Caco-2 (cell line): ENCODE measurements around the gene THOC1. TPM values are rescaled to one million over a fixed set of nuclear protein-coding genes. Genes with fewer than 3 reads are reported as not detected.

Experiments used
- BruUV-seq: library from RNA; stranded (reverse); fragments of 400-500 nt; replicated peaks from 2 replicates; lab custom pipeline; 2021; lab: Mats Ljungman, UMichigan
- CTCF ChIA-PET: fragments of 300-600 bp; sonication (Branson Sonifier 250); formaldehyde crosslinking; loops from one replicate; lab custom pipeline; 2022; ENCODE audit warnings: antibody characterized with exemption; lab: Charles Lee
- POLR2A ChIA-PET: fragments of 300-600 bp; sonication (Branson Sonifier 250); formaldehyde crosslinking; loops from one replicate; lab custom pipeline; 2022; ENCODE audit warnings: antibody characterized with exemption; lab: Charles Lee
- DNase-seq, 2 experiments: peaks; one replicate each; pipeline versions ENCODE4 v3.0.0 to v3.0.0-alpha.2; 2020 to 2022
- H3K27me3 ChIP-seq: replicated peaks from 2 replicates; pipeline ENCODE4 v1.6.0; 2011; ENCODE audit warnings: low read length; ENCODE audit not compliant: control insufficient read depth, insufficient read depth
- H3K36me3 ChIP-seq: 2 replicates; pipeline ENCODE4 v1.5.1; 2011; ENCODE audit warnings: low read length; ENCODE audit not compliant: control insufficient read depth, insufficient read depth
- H3K4me1 ChIP-seq: fragments of 250-450 bp; sonication (Bioruptor Pico); 2 replicates; pipeline ENCODE4 v1.5.1; 2020; ENCODE audit warnings: mild to moderate bottlenecking
- H3K4me3 ChIP-seq: 2 replicates; pipeline ENCODE4 v1.5.1; 2011; ENCODE audit warnings: low read depth, mild to moderate bottlenecking, control low read depth, low read length
- H3K9me3 ChIP-seq: fragments of 250-450 bp; sonication (Bioruptor Pico); 2 replicates; pipeline ENCODE4 v1.5.1; 2020; ENCODE audit warnings: mild to moderate bottlenecking, moderate library complexity
- H3K27ac Mint-ChIP-seq: one replicate; pipeline ENCODE4 v1.8.0; 2022; ENCODE audit warnings: mixed read lengths; ENCODE audit not compliant: unreplicated experiment
- H3K27me3 Mint-ChIP-seq: one replicate; pipeline ENCODE4 v1.8.0; 2022; ENCODE audit warnings: mixed read lengths; ENCODE audit not compliant: insufficient read depth, unreplicated experiment
- H3K36me3 Mint-ChIP-seq: one replicate; pipeline ENCODE4 v1.8.0; 2022; ENCODE audit warnings: mild to moderate bottlenecking, mixed read lengths; ENCODE audit not compliant: insufficient read depth, unreplicated experiment
- H3K4me1 Mint-ChIP-seq: one replicate; pipeline ENCODE4 v1.8.0; 2022; ENCODE audit warnings: low read depth, mixed read lengths; ENCODE audit not compliant: unreplicated experiment
- H3K4me3 Mint-ChIP-seq: one replicate; pipeline ENCODE4 v1.8.0; 2022; ENCODE audit warnings: mild to moderate bottlenecking, moderate library complexity, mixed read lengths; ENCODE audit not compliant: unreplicated experiment
- H3K9me3 Mint-ChIP-seq: one replicate; pipeline ENCODE4 v1.8.0; 2022; ENCODE audit warnings: mixed read lengths; ENCODE audit not compliant: unreplicated experiment
- CTCF ChIP-seq, 2 experiments: fragments of 200-600 bp in 1 of 2; IDR thresholded peaks; 1 replicate in 1 of 2; 2 replicates in 1 of 2; pipeline versions ENCODE4 v1.5.1 to v1.8.0; 2011 to 2022; ENCODE audit warnings: antibody characterized with exemption in 1 of 2, control low read depth in 1 of 2, inconsistent platforms in 1 of 2, low read depth in 1 of 2, low read length in 1 of 2, mild to moderate bottlenecking in 1 of 2, moderate library complexity in 1 of 2; ENCODE audit not compliant: insufficient read depth in 1 of 2, severe bottlenecking in 1 of 2, unreplicated experiment in 1 of 2
- intact Hi-C: fragments of 100-400 bp; cut with micrococcal nuclease; formaldehyde crosslinking; loops from one replicate; pipeline ENCODE4 v1.10.0; 2022; ENCODE audit not compliant: unreplicated experiment
- total RNA-seq: library from RNA; stranded (reverse); gene quantifications from 2 replicates; pipeline ENCODE4 v1.2.3, GENCODE V29; 2022

Gene THOC1
- total RNA-seq, 1 experiment from 2014 or later: 65.4 TPM

GRCh38 chr18:248053-248452 lies 19.8 kb downstream of the THOC1 start:
- no peaks in the 10 kb centered on the region for H3K27me3 ChIP-seq
- BruUV-seq: no TSS peak
- H3K9me3 ChIP-seq: no peaks in the 10 kb centered on the region
- CTCF ChIA-PET: no interaction called here
- Mint-ChIP-seq H3K4me1 (no peaks in the 10 kb centered on the region), H3K36me3 (peaks cover 74% of the 10 kb centered on the region), H3K9me3 (no peaks in the 10 kb centered on the region), H3K27ac (no peak overlapping the region), H3K27me3 (no peaks in the 10 kb centered on the region), H3K4me3 (no peak overlapping the region)
- H3K4me3 ChIP-seq: no peak overlapping the region
- peaks cover 2% of the 10 kb centered on the region for H3K36me3 ChIP-seq
- H3K4me1 ChIP-seq: no peaks in the 10 kb centered on the region
- intact Hi-C loops: no loop called here
- DNase-seq: no peak
- POLR2A ChIA-PET: no interaction called here
- TF ChIP-seq CTCF (IDR thresholded peaks at IDR 0.05; ENCODE audit: insufficient read depth in 1 of 2, low read depth in 1 of 2, low read length in 1 of 2, severe bottlenecking in 1 of 2, unreplicated experiment in 1 of 2): no peak

- ChIA-PET CTCF (no interaction called here), POLR2A (no interaction called here)
- Mint-ChIP-seq H3K27me3 (no peaks in the 10 kb centered on the region), H3K4me1 (no peaks in the 10 kb centered on the region), H3K4me3 (no peak overlapping the region), H3K27ac (no peak overlapping the region), H3K36me3 (peaks cover 68% of the 10 kb centered on the region), H3K9me3 (no peaks in the 10 kb centered on the region)
- H3K4me3 ChIP-seq: no peak overlapping the region
- intact Hi-C loops: no loop called here
- peaks cover 1% of the 10 kb centered on the region; the same call in 1 of the 2 replicates for H3K36me3 ChIP-seq
- DNase-seq: no peak
- H3K9me3 ChIP-seq: no peaks in the 10 kb centered on the region
- no peak for TF ChIP-seq CTCF (IDR thresholded peaks at IDR 0.05; ENCODE audit: insufficient read depth in 1 of 2, low read depth in 1 of 2, low read length in 1 of 2, severe bottlenecking in 1 of 2, unreplicated experiment in 1 of 2)
- H3K27me3 ChIP-seq: no peaks in the 10 kb centered on the region
- no TSS peak for BruUV-seq
- H3K4me1 ChIP-seq: no peaks in the 10 kb centered on the region
Observed at GRCh38 chr18:245282-245847, 22.5 kb downstream of the THOC1 start.

- peaks cover 38% of the 10 kb centered on the region for H3K36me3 Mint-ChIP-seq
- DNase-seq: no peak
- H3K36me3 ChIP-seq: no peaks in the 10 kb centered on the region
Observed at GRCh38 chr18:240175-240574, 27.7 kb downstream of the THOC1 start.

More at GRCh38 chr18:240175-240574, 27.7 kb downstream of the THOC1 start:
- H3K4me3 ChIP-seq: no peak overlapping the region
- no peak overlapping the region for H3K4me3 Mint-ChIP-seq
- no peaks in the 10 kb centered on the region for H3K9me3 Mint-ChIP-seq
- POLR2A ChIA-PET: no interaction called here
- no peak overlapping the region for H3K27ac Mint-ChIP-seq
- no peaks in the 10 kb centered on the region for H3K4me1 Mint-ChIP-seq
- no peaks in the 10 kb centered on the region for H3K9me3 ChIP-seq
- BruUV-seq: no TSS peak
- no peaks in the 10 kb centered on the region for H3K27me3 Mint-ChIP-seq
- CTCF ChIA-PET: no interaction called here
- no peak for TF ChIP-seq CTCF (IDR thresholded peaks at IDR 0.05; ENCODE audit: insufficient read depth in 1 of 2, low read depth in 1 of 2, low read length in 1 of 2, severe bottlenecking in 1 of 2, unreplicated experiment in 1 of 2)
- H3K4me1 ChIP-seq: no peaks in the 10 kb centered on the region
- no peaks in the 10 kb centered on the region for H3K27me3 ChIP-seq
- intact Hi-C loops: no loop called here
